Activated CD4-positive, alpha-beta T cell treated with anti-CD3 and anti-CD28 coated beads, Interleukin-2, amount 10 ng/mL, durations not matched to agents 7 days and 5 days (primary cell): ENCODE results near the gene EHMT1. TPM values are rescaled to one million over a fixed set of nuclear protein-coding genes. Genes with fewer than 3 reads are reported as not detected.
A peak's percentile ranks its signal among the peaks of the same experiment; 100 is the strongest.
"Not testable (repeated sequence)": the region's sequence is repeated elsewhere in the genome, so short reads cannot be mapped to it uniquely, and the experiment has no call there.

ENCODE experiments used
- CTCF ChIA-PET: fragments of 350-600 bp; sonication (Branson Sonifier 250); formaldehyde crosslinking; loops from one replicate; lab custom pipeline; 2021; ENCODE audit warnings: antibody characterized with exemption; lab: Charles Lee
- POLR2A ChIA-PET: fragments of 350-600 bp; sonication (Branson Sonifier 250); formaldehyde crosslinking; loops from one replicate; lab custom pipeline; 2021; ENCODE audit warnings: antibody characterized with exemption; lab: Charles Lee
- DNase-seq: peaks from one replicate; pipeline ENCODE4 v3.0.0-alpha.2; 2020
- H3K27ac Mint-ChIP-seq: one replicate; pipeline ENCODE4 v1.8.0; 2021; ENCODE audit warnings: mild to moderate bottlenecking, moderate library complexity, mixed read lengths
- H3K27me3 Mint-ChIP-seq: one replicate; pipeline ENCODE4 v1.8.0; 2021; ENCODE audit warnings: mixed read lengths
- H3K36me3 Mint-ChIP-seq: one replicate; pipeline ENCODE4 v1.8.0; 2021; ENCODE audit warnings: low read depth, mixed read lengths
- H3K4me1 Mint-ChIP-seq: one replicate; pipeline ENCODE4 v1.8.0; 2021; ENCODE audit warnings: mixed read lengths
- H3K4me3 Mint-ChIP-seq: one replicate; pipeline ENCODE4 v1.8.0; 2021; ENCODE audit warnings: mild to moderate bottlenecking, moderate library complexity, mixed read lengths
- H3K9me3 Mint-ChIP-seq: one replicate; pipeline ENCODE4 v1.8.0; 2021; ENCODE audit warnings: mixed read lengths
- total RNA-seq, 2 experiments: library from RNA; stranded (reverse); gene quantifications; one replicate each; pipeline ENCODE4 v1.2.3, GENCODE V29; 2021

Gene EHMT1
- total RNA-seq, 2 experiments from 2014 or later, result 100 to 110 TPM

- no peak overlapping the region for H3K4me3 Mint-ChIP-seq
- no peaks in the 10 kb centered on the region for H3K4me1 Mint-ChIP-seq
- peaks cover 29% of the 10 kb centered on the region for H3K36me3 Mint-ChIP-seq
- H3K27ac Mint-ChIP-seq, result no peak overlapping the region
- H3K9me3 Mint-ChIP-seq, result no peaks in the 10 kb centered on the region
- CTCF ChIA-PET, result no interaction called here
- no peaks in the 10 kb centered on the region for H3K27me3 Mint-ChIP-seq
- POLR2A ChIA-PET, result no interaction called here
- no peak for DNase-seq
Measured at GRCh38 chr9:137798142-137798541, 179.3 kb downstream of the EHMT1 start.

- ChIA-PET CTCF (no interaction called here), POLR2A (no interaction called here)
- Mint-ChIP-seq H3K9me3 (no peaks in the 10 kb centered on the region), H3K4me3 (no peak overlapping the region), H3K36me3 (peaks cover 35% of the 10 kb centered on the region), H3K27ac (no peak overlapping the region), H3K27me3 (no peaks in the 10 kb centered on the region), H3K4me1 (no peaks in the 10 kb centered on the region)
- no peak for DNase-seq
Measured at GRCh38 chr9:137798901-137799629, 180.3 kb downstream of the EHMT1 start.

- ChIA-PET POLR2A (no interaction called here), CTCF (no interaction called here)
- H3K36me3 Mint-ChIP-seq, result peaks cover 41% of the 10 kb centered on the region
- no peak overlapping the region for H3K4me3 Mint-ChIP-seq
- H3K4me1 Mint-ChIP-seq, result no peaks in the 10 kb centered on the region
- no peak for DNase-seq
- H3K27me3 Mint-ChIP-seq, result no peaks in the 10 kb centered on the region
- no peak overlapping the region for H3K27ac Mint-ChIP-seq
- H3K9me3 Mint-ChIP-seq, result no peaks in the 10 kb centered on the region
Measured at GRCh38 chr9:137799630-137799983, 180.8 kb downstream of the EHMT1 start.

GRCh38 chr9:137800196-137801022 lies 181.6 kb downstream of the EHMT1 start:
- no peaks in the 10 kb centered on the region for H3K9me3 Mint-ChIP-seq
- H3K4me1 Mint-ChIP-seq, result no peaks in the 10 kb centered on the region
- ChIA-PET POLR2A (no interaction called here), CTCF (interaction anchor here (1.2 kb wide), 1 partner anchor 9 kb away, joined by 3 read pairs; no protein-coding TSS in a partner anchor)
- no peak overlapping the region for H3K4me3 Mint-ChIP-seq
- H3K36me3 Mint-ChIP-seq, result peaks cover 43% of the 10 kb centered on the region
- no peak for DNase-seq
- H3K27ac Mint-ChIP-seq, result no peak overlapping the region
- no peaks in the 10 kb centered on the region for H3K27me3 Mint-ChIP-seq

- no peaks in the 10 kb centered on the region for H3K27me3 Mint-ChIP-seq
- H3K4me1 Mint-ChIP-seq, result no peaks in the 10 kb centered on the region
- POLR2A ChIA-PET, result no interaction called here
- no peaks in the 10 kb centered on the region for H3K9me3 Mint-ChIP-seq
- CTCF ChIA-PET, result interaction anchor here (1.2 kb wide), 1 partner anchor 9 kb away, joined by 3 read pairs; no protein-coding TSS in a partner anchor
- no peak overlapping the region for H3K27ac Mint-ChIP-seq
- no peak overlapping the region for H3K4me3 Mint-ChIP-seq
- DNase-seq, result no peak
- peaks cover 38% of the 10 kb centered on the region for H3K36me3 Mint-ChIP-seq
Measured at GRCh38 chr9:137801023-137801319, 182.2 kb downstream of the EHMT1 start.

- H3K4me3 Mint-ChIP-seq, result no peak overlapping the region
- peak overlapping the region; percentile 68 for H3K27ac Mint-ChIP-seq
- peaks cover 3% of the 10 kb centered on the region for H3K4me1 Mint-ChIP-seq
Measured at GRCh38 chr9:137802021-137802420, 183.2 kb downstream of the EHMT1 start.

GRCh38 chr9:137802521-137803243 lies 183.9 kb downstream of the EHMT1 start:
- Mint-ChIP-seq H3K36me3 (peaks cover 47% of the 10 kb centered on the region), H3K27me3 (no peaks in the 10 kb centered on the region), H3K4me3 (no peak overlapping the region), H3K27ac (no peak overlapping the region), H3K4me1 (peaks cover 7% of the 10 kb centered on the region), H3K9me3 (no peaks in the 10 kb centered on the region)
- DNase-seq, result no peak
- CTCF ChIA-PET, result interaction anchor here (0.6 to 1.0 kb wide), 2 partner anchors 13 to 165 kb away, joined by 3 read pairs; no protein-coding TSS in a partner anchor
- POLR2A ChIA-PET, result no interaction called here

More at GRCh38 chr9:137802021-137802420, 183.2 kb downstream of the EHMT1 start:
- ChIA-PET CTCF (interaction anchor here (1.0 kb wide), 1 partner anchor 14 kb away, joined by 3 read pairs; no protein-coding TSS in a partner anchor), POLR2A (no interaction called here)
- Mint-ChIP-seq H3K27me3 (no peaks in the 10 kb centered on the region), H3K9me3 (no peaks in the 10 kb centered on the region), H3K36me3 (peaks cover 42% of the 10 kb centered on the region)
- no peak for DNase-seq

- ChIA-PET CTCF (no interaction called here), POLR2A (no interaction called here)
- Mint-ChIP-seq H3K9me3 (no peaks in the 10 kb centered on the region), H3K36me3 (peaks cover 49% of the 10 kb centered on the region), H3K4me3 (no peak overlapping the region), H3K4me1 (peaks cover 14% of the 10 kb centered on the region), H3K27me3 (no peaks in the 10 kb centered on the region), H3K27ac (no peak overlapping the region)
- DNase-seq, result no peak
Measured at GRCh38 chr9:137804908-137805630, 186.3 kb downstream of the EHMT1 start.

- Mint-ChIP-seq H3K27ac (peak overlapping the region; percentile 69), H3K4me1 (peaks cover 14% of the 10 kb centered on the region), H3K36me3 (peaks cover 43% of the 10 kb centered on the region), H3K27me3 (no peaks in the 10 kb centered on the region), H3K4me3 (no peak overlapping the region), H3K9me3 (no peaks in the 10 kb centered on the region)
- POLR2A ChIA-PET, result no interaction called here
- CTCF ChIA-PET, result interaction anchor here (0.7 kb wide), 1 partner anchor 31 kb away, joined by 3 read pairs; no protein-coding TSS in a partner anchor
- DNase-seq, result peak; percentile 32
Measured at GRCh38 chr9:137807721-137808703, 189.2 kb downstream of the EHMT1 start.

GRCh38 chr9:137809040-137809576 lies 190.3 kb downstream of the EHMT1 start:
- ChIA-PET CTCF (interaction anchor here (0.7 kb wide), 1 partner anchor 32 kb away, joined by 3 read pairs; no protein-coding TSS in a partner anchor), POLR2A (no interaction called here)
- peaks cover 34% of the 10 kb centered on the region for H3K36me3 Mint-ChIP-seq
- no peak overlapping the region for H3K4me3 Mint-ChIP-seq
- peaks cover 14% of the 10 kb centered on the region for H3K4me1 Mint-ChIP-seq
- no peaks in the 10 kb centered on the region for H3K9me3 Mint-ChIP-seq
- H3K27me3 Mint-ChIP-seq, result no peaks in the 10 kb centered on the region
- DNase-seq, result no peak
- no peak overlapping the region for H3K27ac Mint-ChIP-seq

- Mint-ChIP-seq H3K4me1 (peaks cover 14% of the 10 kb centered on the region), H3K36me3 (peaks cover 35% of the 10 kb centered on the region)
- DNase-seq, H3K9me3 Mint-ChIP-seq, CTCF ChIA-PET, H3K4me3 Mint-ChIP-seq, H3K27me3 Mint-ChIP-seq, POLR2A ChIA-PET, H3K27ac Mint-ChIP-seq: not testable (repeated sequence)
Measured at GRCh38 chr9:137809726-137810450, 191.1 kb downstream of the EHMT1 start.
